Measurements from ENCODE around the gene MMP14. TPM values are rescaled to one million over a fixed set of nuclear protein-coding genes. Genes with fewer than 3 reads are reported as not detected.
A peak's percentile ranks its signal among the peaks of the same experiment; 100 is the strongest.

Gene MMP14
- total RNA-seq, 1 experiment from 2014 or later, result 94.4 TPM

DNA sequence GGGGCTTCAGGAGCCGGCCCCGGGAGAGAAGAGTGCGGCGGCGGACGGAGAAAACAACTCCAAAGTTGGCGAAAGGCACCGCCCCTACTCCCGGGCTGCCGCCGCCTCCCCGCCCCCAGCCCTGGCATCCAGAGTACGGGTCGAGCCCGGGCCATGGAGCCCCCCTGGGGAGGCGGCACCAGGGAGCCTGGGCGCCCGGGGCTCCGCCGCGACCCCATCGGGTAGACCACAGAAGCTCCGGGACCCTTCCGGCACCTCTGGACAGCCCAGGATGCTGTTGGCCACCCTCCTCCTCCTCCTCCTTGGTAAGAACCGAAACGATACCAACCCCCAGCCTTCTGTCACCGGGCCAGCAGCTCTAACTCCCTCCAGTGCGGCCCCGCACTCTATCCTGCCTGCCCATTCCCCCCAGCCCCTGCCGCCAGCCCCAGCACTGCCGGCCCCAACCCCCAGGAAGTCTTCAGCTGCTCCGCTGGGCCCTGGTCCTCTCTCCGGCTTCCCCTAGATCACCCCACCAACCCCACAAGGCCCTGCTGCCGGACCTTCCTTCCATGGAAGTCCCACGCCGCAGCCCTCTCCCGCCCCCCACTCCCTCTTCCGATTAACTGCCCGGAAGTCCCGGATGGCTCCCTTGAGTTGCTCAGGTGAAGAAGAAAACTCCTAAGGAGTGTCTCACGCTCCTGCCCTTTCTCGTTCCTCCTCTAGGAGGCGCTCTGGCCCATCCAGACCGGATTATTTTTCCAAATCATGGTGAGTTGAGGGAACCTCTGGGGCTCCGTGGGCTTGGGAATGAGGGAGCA, 35.8 kb downstream of the MMP14 start:
- Mint-ChIP-seq H3K9me3 (no peaks in the 10 kb centered on the region), H3K27ac (peak overlapping the region; percentile 36), H3K27me3 (ENCODE audit: low read depth) (no peaks in the 10 kb centered on the region), H3K4me1 (peaks cover 18% of the 10 kb centered on the region), H3K36me3 (peaks cover 11% of the 10 kb centered on the region), H3K4me3 (peak overlapping the region; percentile 83)
- TF ChIP-seq, protein P1, sequence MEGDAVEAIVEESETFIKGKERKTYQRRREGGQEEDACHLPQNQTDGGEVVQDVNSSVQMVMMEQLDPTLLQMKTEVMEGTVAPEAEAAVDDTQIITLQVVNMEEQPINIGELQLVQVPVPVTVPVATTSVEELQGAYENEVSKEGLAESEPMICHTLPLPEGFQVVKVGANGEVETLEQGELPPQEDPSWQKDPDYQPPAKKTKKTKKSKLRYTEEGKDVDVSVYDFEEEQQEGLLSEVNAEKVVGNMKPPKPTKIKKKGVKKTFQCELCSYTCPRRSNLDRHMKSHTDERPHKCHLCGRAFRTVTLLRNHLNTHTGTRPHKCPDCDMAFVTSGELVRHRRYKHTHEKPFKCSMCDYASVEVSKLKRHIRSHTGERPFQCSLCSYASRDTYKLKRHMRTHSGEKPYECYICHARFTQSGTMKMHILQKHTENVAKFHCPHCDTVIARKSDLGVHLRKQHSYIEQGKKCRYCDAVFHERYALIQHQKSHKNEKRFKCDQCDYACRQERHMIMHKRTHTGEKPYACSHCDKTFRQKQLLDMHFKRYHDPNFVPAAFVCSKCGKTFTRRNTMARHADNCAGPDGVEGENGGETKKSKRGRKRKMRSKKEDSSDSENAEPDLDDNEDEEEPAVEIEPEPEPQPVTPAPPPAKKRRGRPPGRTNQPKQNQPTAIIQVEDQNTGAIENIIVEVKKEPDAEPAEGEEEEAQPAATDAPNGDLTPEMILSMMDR (IDR thresholded peaks at IDR 0.05), result peak; percentile 90
- peak; percentile 70 for TF ChIP-seq ZNF423 (CRISPR knock-in tag; IDR thresholded peaks at IDR 0.05)
- TF ChIP-seq, protein P2, sequence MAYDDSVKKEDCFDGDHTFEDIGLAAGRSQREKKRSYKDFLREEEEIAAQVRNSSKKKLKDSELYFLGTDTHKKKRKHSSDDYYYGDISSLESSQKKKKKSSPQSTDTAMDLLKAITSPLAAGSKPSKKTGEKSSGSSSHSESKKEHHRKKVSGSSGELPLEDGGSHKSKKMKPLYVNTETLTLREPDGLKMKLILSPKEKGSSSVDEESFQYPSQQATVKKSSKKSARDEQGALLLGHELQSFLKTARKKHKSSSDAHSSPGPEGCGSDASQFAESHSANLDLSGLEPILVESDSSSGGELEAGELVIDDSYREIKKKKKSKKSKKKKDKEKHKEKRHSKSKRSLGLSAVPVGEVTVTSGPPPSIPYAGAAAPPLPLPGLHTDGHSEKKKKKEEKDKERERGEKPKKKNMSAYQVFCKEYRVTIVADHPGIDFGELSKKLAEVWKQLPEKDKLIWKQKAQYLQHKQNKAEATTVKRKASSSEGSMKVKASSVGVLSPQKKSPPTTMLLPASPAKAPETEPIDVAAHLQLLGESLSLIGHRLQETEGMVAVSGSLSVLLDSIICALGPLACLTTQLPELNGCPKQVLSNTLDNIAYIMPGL (CRISPR knock-in tag; IDR thresholded peaks at IDR 0.05), result 0 out of 2 replicates have a peak, but pooled peaks have one; percentile 15
- no peak for TF ChIP-seq EMX1 (CRISPR knock-in tag; IDR thresholded peaks at IDR 0.05)
- TF ChIP-seq NFE2L1 (CRISPR knock-in tag; IDR thresholded peaks at IDR 0.05), result 0 out of 2 replicates have a peak, but pooled peaks have one; percentile 20
- TF ChIP-seq GABPB1 (CRISPR knock-in tag; IDR thresholded peaks at IDR 0.05), result 0 out of 2 replicates have a peak, but pooled peaks have one; percentile 49
- no peak for TF ChIP-seq ZMAT4 (CRISPR knock-in tag; IDR thresholded peaks at IDR 0.05)
- TF ChIP-seq, protein P3, sequence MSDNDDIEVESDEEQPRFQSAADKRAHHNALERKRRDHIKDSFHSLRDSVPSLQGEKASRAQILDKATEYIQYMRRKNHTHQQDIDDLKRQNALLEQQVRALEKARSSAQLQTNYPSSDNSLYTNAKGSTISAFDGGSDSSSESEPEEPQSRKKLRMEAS (CRISPR knock-in tag; IDR thresholded peaks at IDR 0.05), result 0 out of 2 replicates have a peak, but pooled peaks have one; percentile 32
- no peak for TF ChIP-seq TEAD1 (CRISPR knock-in tag; IDR thresholded peaks at IDR 0.05)
- peak; percentile 51; the same call in 1 of the 2 replicates for TF ChIP-seq SP1 (CRISPR knock-in tag; conservative IDR thresholded peaks at IDR 0.05)
- TF ChIP-seq SMAD4 (CRISPR knock-in tag; IDR thresholded peaks at IDR 0.05), result no peak
- no peak for TF ChIP-seq TP53 (CRISPR knock-in tag; IDR thresholded peaks at IDR 0.05)
- TF ChIP-seq ZNF532 (CRISPR knock-in tag; IDR thresholded peaks at IDR 0.05; ENCODE audit: borderline replicate concordance), result no peak
- DNase-seq (ENCODE audit: low spot score) (peak; percentile 94), ATAC-seq (peak; percentile 67)
- ChIA-PET POLR2A (interaction anchor here (1.0 to 4.1 kb wide), 5 partner anchors 11 to 49 kb away, joined by 3 to 32 read pairs (median 4); partner anchors contain the start of gene REM2), CTCF (interaction anchor here (0.6 to 3.8 kb wide), 27 partner anchors 9 to 531 kb away, joined by 3 to 57 read pairs (median 5); partner anchors contain the start of genes ABHD4, PRMT5, RBM23 and REM2)

GRCh38 chr14:22872833-22873520, 36.6 kb downstream of the MMP14 start:
- TF ChIP-seq JAZF1 (CRISPR knock-in tag; IDR thresholded peaks at IDR 0.05), result no peak
- TF ChIP-seq, protein P4, sequence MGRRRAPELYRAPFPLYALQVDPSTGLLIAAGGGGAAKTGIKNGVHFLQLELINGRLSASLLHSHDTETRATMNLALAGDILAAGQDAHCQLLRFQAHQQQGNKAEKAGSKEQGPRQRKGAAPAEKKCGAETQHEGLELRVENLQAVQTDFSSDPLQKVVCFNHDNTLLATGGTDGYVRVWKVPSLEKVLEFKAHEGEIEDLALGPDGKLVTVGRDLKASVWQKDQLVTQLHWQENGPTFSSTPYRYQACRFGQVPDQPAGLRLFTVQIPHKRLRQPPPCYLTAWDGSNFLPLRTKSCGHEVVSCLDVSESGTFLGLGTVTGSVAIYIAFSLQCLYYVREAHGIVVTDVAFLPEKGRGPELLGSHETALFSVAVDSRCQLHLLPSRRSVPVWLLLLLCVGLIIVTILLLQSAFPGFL (CRISPR knock-in tag; IDR thresholded peaks at IDR 0.05; ENCODE audit: borderline replicate concordance), result peak; percentile 46; the same call in 1 of the 2 replicates
- Mint-ChIP-seq H3K36me3 (peaks cover 11% of the 10 kb centered on the region), H3K27me3 (ENCODE audit: low read depth) (no peaks in the 10 kb centered on the region), H3K4me3 (peak overlapping the region; percentile 83), H3K9me3 (no peaks in the 10 kb centered on the region), H3K4me1 (peaks cover 18% of the 10 kb centered on the region), H3K27ac (peak overlapping the region; percentile 94)
- ATAC-seq (no peak), DNase-seq (ENCODE audit: low spot score) (no peak)
- ChIA-PET POLR2A (interaction anchor here (1.1 to 4.1 kb wide), 4 partner anchors 10 to 50 kb away, joined by 4 to 32 read pairs (median 15); partner anchors contain the start of gene REM2), CTCF (interaction anchor here (0.6 to 3.8 kb wide), 17 partner anchors 8 to 530 kb away, joined by 3 to 57 read pairs (median 6); partner anchors contain the start of genes ABHD4 and REM2)

Data from WTC11 (cell line).